Gastrocnemius medialis (tissue), 4 donors: ENCODE data around the gene LPAR1.

Source experiments
- CTCF ChIP-seq, 5 experiments: fragments of 450-650 bp in 3 of 5; fragments of 200-600 bp in 2 of 5; sonication (generic) in 2 of 5; IDR thresholded peaks in 4 of 5; conservative IDR thresholded peaks in 1 of 5; 1 replicate in 4 of 5; 2 replicates in 1 of 5; pipeline ENCODE4 v1.5.1; 2016 to 2019; ENCODE audit warnings: antibody characterized with exemption in 5 of 5, mild to moderate bottlenecking in 3 of 5, moderate library complexity in 3 of 5
- POLR2A ChIP-seq, 2 donors: fragments of 450-650 bp; IDR thresholded peaks; one replicate each; pipeline ENCODE4 v1.6.1; 2017; ENCODE audit warnings: antibody characterized with exemption in 2 of 2, mild to moderate bottlenecking in 2 of 2, moderate library complexity in 2 of 2

- TF ChIP-seq POLR2A (IDR thresholded peaks at IDR 0.05) (no peak), CTCF (IDR thresholded peaks at IDR 0.05 in 4 of 5, conservative IDR thresholded peaks at IDR 0.05 in 1 of 5) (no peak)
These were observed 200.8 kb downstream of the LPAR1 start for GRCh38 chr9:110837401-110838005.
